Lower lobe of right lung (tissue), 2 donors: ENCODE data around the gene MIPOL1. TPM values are rescaled to one million over a fixed set of nuclear protein-coding genes. Genes with fewer than 3 reads are reported as not detected.

ENCODE experiments used
- ATAC-seq, 2 donors: fragments of 200-7000 bp; cut with Tn5 transposase; one replicate each; pipeline ENCODE4 v1.9.1; 2020 to 2022; ENCODE audit warnings: mild to moderate bottlenecking in 2 of 2, moderate library complexity in 2 of 2
- DNase-seq: peaks from one replicate; pipeline ENCODE4 v3.0.0-alpha.2; 2020
- H3K27ac ChIP-seq: fragments of 200-600 bp; one replicate; pipeline ENCODE4 v1.8.0; 2022
- H3K27me3 ChIP-seq: fragments of 200-600 bp; one replicate; pipeline ENCODE4 v1.8.0; 2022; ENCODE audit warnings: low read depth
- H3K36me3 ChIP-seq: fragments of 200-600 bp; one replicate; pipeline ENCODE4 v1.8.0; 2022; ENCODE audit warnings: mild to moderate bottlenecking
- H3K4me1 ChIP-seq: fragments of 200-600 bp; one replicate; pipeline ENCODE4 v1.8.0; 2022
- H3K4me3 ChIP-seq: fragments of 200-600 bp; one replicate; pipeline ENCODE4 v1.8.0; 2022; ENCODE audit warnings: mild to moderate bottlenecking
- H3K9me3 ChIP-seq: fragments of 200-600 bp; one replicate; pipeline ENCODE4 v1.8.0; 2022
- CTCF ChIP-seq: fragments of 200-600 bp; IDR thresholded peaks from one replicate; pipeline ENCODE4 v1.8.0; 2022; ENCODE audit warnings: antibody characterized with exemption, mild to moderate bottlenecking
- intact Hi-C: fragments of 100-400 bp; cut with DNase I; formaldehyde crosslinking; loops from one replicate; pipeline ENCODE4 v1.11.0; 2022
- total RNA-seq: library from RNA; stranded (reverse); fragmentation: NEBNext Ultra II Directional; extraction: Animal tissue kit (Norgen Biotek cat#: 25700); gene quantifications from one replicate; pipeline ENCODE4 v1.2.1, GENCODE V29; 2021
- donor health status: DM: no; HTN: yes; CAD: no; lungs with severe emphysema.

Gene MIPOL1
- total RNA-seq, 1 donor from 2014 or later: 12.1 TPM

GRCh38 chr14:37397941-37398215 lies 200.1 kb downstream of the MIPOL1 start:
- H3K36me3 ChIP-seq: no peaks in the 10 kb centered on the region
- TF ChIP-seq CTCF: no peak
- ATAC-seq: no peak
- H3K4me3 ChIP-seq: no peak overlapping the region
- intact Hi-C loops: no loop called here
- no peak overlapping the region for H3K27ac ChIP-seq
- no peaks in the 10 kb centered on the region for H3K4me1 ChIP-seq
- DNase-seq: no peak
- peaks cover 3% of the 10 kb centered on the region for H3K9me3 ChIP-seq
- H3K27me3 ChIP-seq: no peaks in the 10 kb centered on the region

- Histone ChIP-seq H3K36me3 (no peaks in the 10 kb centered on the region), H3K27ac (no peak overlapping the region), H3K4me1 (no peaks in the 10 kb centered on the region), H3K27me3 (no peaks in the 10 kb centered on the region), H3K9me3 (no peaks in the 10 kb centered on the region), H3K4me3 (no peak overlapping the region)
- no peak for TF ChIP-seq CTCF
- no peak for ATAC-seq
- no peak for DNase-seq
- intact Hi-C loops: no loop called here
Measured at GRCh38 chr14:37399517-37399916, 201.8 kb downstream of the MIPOL1 start.

- no peak overlapping the region for H3K27ac ChIP-seq
- ATAC-seq: no peak
- no peaks in the 10 kb centered on the region for H3K9me3 ChIP-seq
- no peak for DNase-seq
- intact Hi-C loops: no loop called here
- TF ChIP-seq CTCF: no peak
- no peaks in the 10 kb centered on the region for H3K27me3 ChIP-seq
- no peaks in the 10 kb centered on the region for H3K4me1 ChIP-seq
- H3K4me3 ChIP-seq: no peak overlapping the region
- H3K36me3 ChIP-seq: no peaks in the 10 kb centered on the region
Measured at GRCh38 chr14:37401093-37401492, 203.4 kb downstream of the MIPOL1 start.

- ATAC-seq: no peak
Measured at GRCh38 chr14:37403626-37404025, 205.9 kb downstream of the MIPOL1 start.

GRCh38 chr14:37406095-37406494 lies 208.4 kb downstream of the MIPOL1 start:
- Histone ChIP-seq H3K4me3 (no peak overlapping the region), H3K27me3 (no peaks in the 10 kb centered on the region), H3K27ac (no peak overlapping the region), H3K4me1 (no peaks in the 10 kb centered on the region), H3K36me3 (no peaks in the 10 kb centered on the region), H3K9me3 (no peaks in the 10 kb centered on the region)
- no peak for DNase-seq
- TF ChIP-seq CTCF: no peak
- ATAC-seq: no peak
- intact Hi-C loops: no loop called here

More at GRCh38 chr14:37403626-37404025, 205.9 kb downstream of the MIPOL1 start:
- no peaks in the 10 kb centered on the region for H3K36me3 ChIP-seq
- no peaks in the 10 kb centered on the region for H3K9me3 ChIP-seq
- H3K27me3 ChIP-seq: no peaks in the 10 kb centered on the region
- no peak for TF ChIP-seq CTCF
- no peak overlapping the region for H3K27ac ChIP-seq
- intact Hi-C loops: no loop called here
- H3K4me3 ChIP-seq: no peak overlapping the region
- no peak for DNase-seq
- H3K4me1 ChIP-seq: no peaks in the 10 kb centered on the region
